HG03095 (cell line): ENCODE measurements around the gene PIK3CG.
"Not testable (repeated sequence)": the region's sequence is repeated elsewhere in the genome, so short reads cannot be mapped to it uniquely, and the experiment has no call there.

Experiments used
- ATAC-seq: cut with Tn5 transposase; IDR thresholded peaks from one replicate; pipeline ENCODE4 v1.9.1; 2021; ENCODE audit warnings: moderate library complexity; ENCODE audit not compliant: unreplicated experiment

Gene PIK3CG

GRCh38 chr7:106927536-106927935 is 62.5 kb downstream of the PIK3CG start:
- no peak for ATAC-seq

GRCh38 chr7:106929616-106930015 is 64.5 kb downstream of the PIK3CG start:
- ATAC-seq: not testable (repeated sequence)

DNA sequence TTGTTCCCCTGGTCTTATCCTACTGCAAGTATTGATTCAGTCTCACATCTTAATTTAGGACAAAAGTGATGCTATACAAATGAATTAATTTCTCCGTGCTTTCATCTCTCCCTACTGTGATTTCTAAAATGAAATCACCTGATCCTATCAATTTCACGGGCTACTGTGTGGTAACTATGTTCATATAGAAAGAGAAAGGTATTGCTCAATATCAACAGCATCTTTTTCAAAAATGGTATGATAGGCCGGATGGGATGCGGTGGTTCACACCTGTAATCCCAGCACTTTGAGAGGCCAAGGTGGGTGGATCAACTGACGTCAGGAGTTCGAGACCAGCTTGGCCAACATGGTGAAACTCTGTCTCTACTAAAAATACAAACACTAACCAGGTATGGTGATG is 71.2 kb downstream of the PIK3CG start:
- no peak for ATAC-seq

GRCh38 chr7:106938122-106938521 is 73.0 kb downstream of the PIK3CG start:
- not testable (repeated sequence) for ATAC-seq

DNA sequence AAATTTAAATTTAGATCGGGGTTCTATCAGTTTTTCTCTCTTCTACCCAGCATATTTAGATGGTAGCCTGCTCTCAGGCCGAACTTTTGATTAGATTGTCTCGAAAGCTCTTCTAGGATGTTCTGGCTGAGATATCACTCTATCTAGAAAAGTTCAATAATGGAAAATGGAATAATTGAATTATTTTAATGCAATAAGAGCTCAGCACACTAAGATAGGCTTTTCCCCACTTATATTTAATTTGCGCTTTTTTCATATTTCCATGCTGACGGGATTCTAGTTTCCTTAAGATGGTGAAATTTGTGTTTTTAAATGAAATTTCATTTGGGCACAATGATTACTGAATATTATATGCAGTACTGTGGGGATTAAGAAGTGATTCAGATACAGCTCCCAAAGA is 73.7 kb downstream of the PIK3CG start:
- ATAC-seq: no peak

- ATAC-seq: no peak
Measured at GRCh38 chr7:106944035-106944665, 79.1 kb downstream of the PIK3CG start.

DNA sequence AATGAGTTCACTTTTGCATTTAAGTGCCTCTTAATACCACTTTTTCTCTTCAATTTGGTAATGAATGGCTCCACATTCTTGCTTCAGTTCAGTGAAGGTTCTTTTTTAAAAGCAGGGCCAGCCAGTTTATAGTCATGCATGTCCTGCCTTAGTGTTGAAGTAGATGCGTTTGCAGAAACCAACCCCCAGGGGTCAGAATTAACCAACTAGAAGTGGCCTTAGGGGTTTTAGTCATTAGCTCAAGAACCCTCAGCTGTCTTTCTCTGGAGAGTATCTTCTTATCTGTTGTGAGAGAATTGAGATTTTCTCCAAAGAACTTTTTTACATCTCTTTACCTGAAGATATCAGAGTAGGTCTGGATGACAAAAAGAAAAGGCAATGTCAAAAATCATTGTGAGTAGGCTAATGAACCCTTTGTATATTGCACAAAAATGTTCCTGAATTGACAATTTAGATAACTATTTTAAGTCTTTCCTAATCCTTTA is 82.2 kb downstream of the PIK3CG start:
- no peak for ATAC-seq

GRCh38 chr7:106952001-106952657 is 87.0 kb downstream of the PIK3CG start:
- ATAC-seq: no peak

DNA sequence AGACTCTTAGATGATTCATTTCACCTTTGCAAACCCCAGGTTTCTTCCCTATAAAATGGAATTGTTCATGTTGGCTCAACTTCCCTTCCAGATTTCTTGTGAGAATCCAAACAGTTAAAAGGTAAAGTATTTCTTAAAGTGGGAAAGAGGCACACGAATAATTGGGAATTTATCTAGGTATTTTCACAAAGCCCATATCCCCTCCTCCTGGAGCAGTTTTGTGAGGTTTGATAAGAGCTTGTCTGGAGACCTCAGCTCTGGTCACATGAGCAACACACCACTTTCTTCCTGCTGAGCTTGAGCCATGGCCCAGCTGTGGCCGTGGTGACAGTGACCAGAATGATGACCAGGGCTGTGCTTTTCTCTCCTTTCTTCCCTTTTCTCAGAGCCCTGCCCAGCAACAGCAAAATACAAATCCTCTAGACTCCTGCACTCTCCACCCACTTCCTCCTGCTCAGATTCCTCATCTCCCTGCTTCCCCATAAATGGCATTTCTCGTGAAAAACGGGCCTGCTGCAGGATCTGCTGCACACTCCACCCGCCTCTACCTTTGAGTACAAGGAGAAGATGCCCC is 87.7 kb downstream of the PIK3CG start:
- ATAC-seq: no peak

GRCh38 chr7:106954840-106955239 is 89.8 kb downstream of the PIK3CG start:
- no peak for ATAC-seq

DNA sequence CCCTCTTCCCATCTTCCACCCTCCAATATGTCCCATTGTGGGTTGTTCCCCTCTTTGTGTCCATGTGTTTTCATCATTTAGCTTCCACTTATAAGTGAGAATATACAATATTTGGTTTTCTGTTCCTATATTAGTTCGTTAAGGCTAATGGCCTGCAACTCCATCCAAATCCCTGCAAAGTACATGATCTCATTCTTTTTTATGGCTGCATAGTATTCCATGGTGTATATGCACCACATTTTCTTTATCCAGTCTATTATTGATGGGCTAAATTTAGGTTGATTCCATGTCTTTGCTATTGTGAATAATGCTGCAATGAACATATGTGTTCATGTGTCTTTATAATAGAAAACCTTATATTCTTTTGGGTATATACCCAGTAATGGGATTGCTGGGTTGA is 90.8 kb downstream of the PIK3CG start:
- ATAC-seq: not testable (repeated sequence)
